ELR (cell line): ENCODE data around the gene DDX54.

Experiments
- DNase-seq: peaks from one replicate; pipeline ENCODE4 v3.0.0-alpha.2; 2015; ENCODE audit warnings: low read depth

Gene DDX54

DNA sequence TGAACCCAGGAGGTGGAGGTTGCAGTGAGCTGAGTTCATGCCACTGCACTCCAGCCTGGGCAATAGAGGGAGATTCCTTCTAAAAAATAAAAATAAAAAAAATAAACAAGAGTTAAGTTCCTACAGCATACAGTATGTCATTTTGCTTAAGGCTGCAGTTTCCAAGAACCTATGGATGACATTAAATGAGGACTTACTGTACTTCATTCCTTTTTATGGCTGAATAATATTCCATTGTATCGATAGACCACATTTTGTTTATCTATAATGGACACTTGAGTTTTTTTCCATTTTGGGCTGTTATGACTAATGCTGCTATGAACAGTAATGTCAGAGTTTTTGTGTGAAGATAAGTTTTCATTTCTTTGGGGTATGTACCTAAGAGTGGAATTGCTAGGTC lies 67.1 kb downstream of the DDX54 start:
- no peak for DNase-seq

DNA sequence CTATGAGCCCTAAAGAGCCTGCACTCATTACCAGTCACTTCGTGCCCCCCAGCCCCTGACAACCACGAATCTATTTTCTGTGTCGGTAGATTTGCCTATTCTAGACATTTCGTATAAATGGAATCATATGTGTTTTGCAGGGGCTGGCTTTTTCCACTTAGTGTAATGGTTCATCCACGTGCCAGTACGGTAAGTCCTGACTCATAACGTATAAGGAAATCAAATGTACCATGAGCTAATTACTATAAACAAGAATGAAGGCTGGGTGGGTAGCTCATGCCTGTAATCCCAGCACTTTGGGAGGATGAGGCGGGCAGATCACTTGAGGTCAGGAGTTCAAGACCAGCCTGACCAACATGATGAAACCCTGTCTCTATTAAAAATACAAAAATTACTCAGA lies 67.6 kb downstream of the DDX54 start:
- peak; percentile 61 for DNase-seq

DNA sequence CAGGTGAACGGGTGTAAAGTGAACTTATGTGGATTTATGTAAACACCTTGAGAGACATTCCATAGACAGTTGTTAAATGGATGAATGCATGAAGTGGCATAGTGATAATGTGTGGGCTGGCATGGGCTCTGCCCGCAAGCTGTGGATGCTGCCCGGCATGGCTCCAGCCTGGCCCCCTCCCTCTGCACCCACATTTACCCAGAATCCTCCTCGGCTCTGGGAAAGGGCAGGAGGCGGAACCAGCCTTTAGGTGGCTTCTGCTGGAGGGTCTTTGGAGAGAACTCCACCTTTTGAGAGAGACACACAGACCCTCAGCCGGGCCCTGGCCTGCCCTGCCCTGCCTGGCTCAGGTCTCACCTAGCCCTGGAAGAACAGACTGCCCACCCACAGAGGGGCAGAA lies 68.4 kb downstream of the DDX54 start:
- DNase-seq = no peak

- DNase-seq = no peak
Measured at GRCh38 chr12:113115455-113116126, 69.7 kb downstream of the DDX54 start.

DNA sequence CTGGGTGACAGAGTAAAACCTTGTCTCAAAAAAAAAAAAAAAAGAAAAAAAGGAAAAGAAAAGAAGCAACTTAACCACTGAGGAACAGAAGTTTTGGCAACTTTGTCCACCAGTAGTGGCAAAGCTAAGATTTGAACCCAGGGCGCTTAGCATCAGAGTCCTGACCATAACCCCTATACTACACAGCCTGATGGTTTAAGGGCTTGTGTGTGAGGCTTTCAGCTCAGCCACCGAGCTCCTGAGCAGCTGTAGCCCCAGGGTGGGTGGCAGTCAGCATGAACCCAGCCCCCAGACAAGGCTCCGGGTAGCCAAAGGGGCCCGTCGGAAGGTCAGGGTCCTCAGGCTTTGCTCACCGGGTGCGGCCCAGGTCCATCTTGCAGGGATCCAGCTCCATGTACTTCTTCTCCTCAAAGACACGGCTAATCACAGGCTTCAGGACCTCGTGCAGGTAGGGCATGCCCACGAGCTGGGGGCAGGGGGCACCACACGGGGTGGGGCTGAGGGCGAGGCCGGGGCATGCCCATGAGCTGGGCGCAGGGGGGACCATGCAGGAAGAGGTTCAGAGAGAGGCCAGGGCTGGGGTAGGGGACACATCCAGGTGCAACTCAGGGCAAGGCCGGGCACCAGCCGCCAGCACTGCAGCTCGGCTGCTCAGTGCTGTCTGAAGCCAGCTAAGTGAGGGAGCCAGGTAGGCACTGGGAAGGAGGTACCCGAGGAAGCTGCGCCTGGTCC lies 70.7 kb downstream of the DDX54 start:
- DNase-seq = peak; percentile 25

DNA sequence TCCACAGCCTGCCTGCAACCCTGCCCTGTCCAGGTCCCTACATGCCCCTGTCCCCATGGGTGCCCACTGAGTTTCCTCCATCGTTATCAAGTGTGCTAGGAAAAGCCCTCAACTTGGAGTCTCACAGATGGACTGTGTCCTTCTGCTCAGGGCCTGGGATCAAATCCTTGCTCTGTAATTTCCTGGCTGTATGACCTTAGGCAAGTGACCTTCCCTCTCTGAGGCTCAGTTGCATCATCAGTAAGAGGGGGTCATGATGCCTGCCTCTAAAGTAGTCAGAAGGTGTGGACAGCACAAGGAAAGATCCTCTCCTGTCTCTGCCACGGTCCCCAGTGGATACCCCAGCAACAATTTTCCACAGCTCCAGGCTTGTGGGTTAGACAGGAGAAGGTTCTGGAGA lies 71.9 kb downstream of the DDX54 start:
- no peak for DNase-seq

GRCh38 chr12:113112043-113112899 lies 73.0 kb downstream of the DDX54 start:
- DNase-seq = peak; percentile 29

DNA sequence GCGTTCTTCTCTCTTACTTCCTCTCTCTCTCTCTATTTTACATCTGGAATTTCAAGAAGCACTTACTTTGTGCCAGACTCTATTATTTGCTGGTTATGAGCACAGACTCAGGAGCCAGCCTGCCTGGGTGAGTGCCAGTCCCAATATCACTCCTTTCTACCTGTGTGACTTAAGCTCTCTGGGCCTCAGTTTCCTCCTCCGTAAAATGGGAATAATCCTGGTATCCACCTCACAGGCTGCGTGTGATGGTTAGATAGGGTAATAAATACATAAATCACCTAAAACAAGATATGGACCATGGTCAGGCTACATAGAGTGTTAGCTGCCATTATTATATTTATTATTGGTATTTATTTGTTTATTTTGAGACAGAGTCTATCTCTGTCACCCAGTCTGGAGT lies 74.0 kb downstream of the DDX54 start:
- DNase-seq = no peak

- no peak for DNase-seq
Measured at GRCh38 chr12:113109872-113110599, 75.2 kb downstream of the DDX54 start.

DNA sequence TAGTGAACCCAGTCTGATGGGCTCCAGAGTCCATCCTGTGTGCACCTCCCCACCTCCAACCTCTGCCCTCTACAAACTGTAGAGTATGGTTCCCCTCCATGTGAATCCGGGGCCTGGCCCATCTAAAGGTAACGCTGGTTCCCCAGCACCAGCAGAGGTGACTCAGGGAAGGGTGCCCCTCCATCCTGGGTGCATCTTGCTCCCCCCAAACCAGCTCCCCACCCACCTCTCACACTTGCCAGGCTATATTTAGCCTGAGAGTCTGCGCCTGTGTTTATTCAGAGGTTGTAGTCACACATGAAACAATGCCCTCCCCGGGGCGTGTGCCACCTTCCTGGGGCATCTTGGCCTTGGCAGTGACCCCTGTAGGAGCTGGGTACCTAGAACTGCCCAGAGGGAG lies 75.9 kb downstream of the DDX54 start:
- no peak for DNase-seq

GRCh38 chr12:113108308-113108707 lies 77.0 kb downstream of the DDX54 start:
- no peak for DNase-seq
